ENCODE measurements around the gene HSDL2. TPM values are rescaled to one million over a fixed set of nuclear protein-coding genes. Genes with fewer than 3 reads are reported as not detected.
"Not testable (repeated sequence)": the region's sequence is repeated elsewhere in the genome, so short reads cannot be mapped to it uniquely, and the experiment has no call there.

Gene HSDL2
- total RNA-seq, 1 experiment from 2014 or later = 37.4 TPM

- H3K4me1 ChIP-seq (replicated peaks) = no peaks in the 10 kb centered on the region
- H3K27ac ChIP-seq = no peak overlapping the region
- H3K27me3 ChIP-seq (replicated peaks) = no peaks in the 10 kb centered on the region
- DNase-seq (ENCODE audit: low read depth in 1 of 2, low spot score in 2 of 2) = no peak
- no peaks in the 10 kb centered on the region for H3K9me3 ChIP-seq (replicated peaks)
- H3K36me3 ChIP-seq = no peaks in the 10 kb centered on the region
- no peak overlapping the region for H3K4me3 ChIP-seq
These were observed 128.5 kb downstream of the HSDL2 start for GRCh38 chr9:112508377-112508776.

GRCh38 chr9:112512377-112512776 is 132.5 kb downstream of the HSDL2 start:
- not testable (repeated sequence) for H3K27me3 ChIP-seq (replicated peaks); DNase-seq (ENCODE audit: low read depth in 1 of 2, low spot score in 2 of 2); H3K36me3 ChIP-seq; H3K4me3 ChIP-seq; H3K4me1 ChIP-seq (replicated peaks); H3K27ac ChIP-seq; H3K9me3 ChIP-seq (replicated peaks)

GRCh38 chr9:112516769-112517168 is 136.9 kb downstream of the HSDL2 start:
- no peaks in the 10 kb centered on the region for H3K27me3 ChIP-seq (replicated peaks)
- H3K9me3 ChIP-seq (replicated peaks) = no peaks in the 10 kb centered on the region
- no peak for DNase-seq (ENCODE audit: low read depth in 1 of 2, low spot score in 2 of 2)
- H3K36me3 ChIP-seq = no peaks in the 10 kb centered on the region
- no peak overlapping the region for H3K4me3 ChIP-seq
- no peak overlapping the region for H3K27ac ChIP-seq
- H3K4me1 ChIP-seq (replicated peaks) = no peaks in the 10 kb centered on the region

GRCh38 chr9:112520069-112520468 is 140.2 kb downstream of the HSDL2 start:
- Histone ChIP-seq H3K4me1 (replicated peaks) (no peaks in the 10 kb centered on the region), H3K4me3 (no peak overlapping the region), H3K27me3 (replicated peaks) (no peaks in the 10 kb centered on the region), H3K27ac (no peak overlapping the region), H3K36me3 (no peaks in the 10 kb centered on the region), H3K9me3 (replicated peaks) (no peaks in the 10 kb centered on the region)
- DNase-seq (ENCODE audit: low read depth in 1 of 2, low spot score in 2 of 2) = no peak

GRCh38 chr9:112520656-112521055 is 140.7 kb downstream of the HSDL2 start:
- Histone ChIP-seq H3K4me3 (no peak overlapping the region), H3K27ac (no peak overlapping the region), H3K36me3 (no peaks in the 10 kb centered on the region), H3K27me3 (replicated peaks) (no peaks in the 10 kb centered on the region), H3K4me1 (replicated peaks) (no peaks in the 10 kb centered on the region), H3K9me3 (replicated peaks) (no peaks in the 10 kb centered on the region)
- no peak for DNase-seq (ENCODE audit: low read depth in 1 of 2, low spot score in 2 of 2)

Other genes with a start within 250 kb of the HSDL2 start
- 24.2 and 32.8 TPM in 2 replicates for gene SUSD1, start 204.8 kb upstream of the HSDL2 start, total RNA-seq (2014; rRNA removed; shearing (Covaris generic))
- gene PTBP3, start 46.5 kb upstream of the HSDL2 start, total RNA-seq (2014; rRNA removed; shearing (Covaris generic)) = 54.1 and 90.3 TPM in 2 replicates
- gene KIAA1958, start 106.7 kb downstream of the HSDL2 start, total RNA-seq (2014; rRNA removed; shearing (Covaris generic)) = 0.09 and 1.1 TPM in 2 replicates